HUES64 (cell line): Measurements from ENCODE around the gene PKMYT1. TPM values are rescaled to one million over a fixed set of nuclear protein-coding genes. Genes with fewer than 3 reads are reported as not detected.
A peak's percentile ranks its signal among the peaks of the same experiment; 100 is the strongest.

Experiments
- H3K27ac ChIP-seq: 2 replicates; pipeline ENCODE4 v1.7.0; 2013; ENCODE audit warnings: low read depth, low read length, inconsistent platforms
- H3K27me3 ChIP-seq: 2 replicates; pipeline ENCODE4 v1.6.1; 2013; ENCODE audit warnings: mild to moderate bottlenecking, low read length; ENCODE audit not compliant: insufficient read depth
- H3K36me3 ChIP-seq: 2 replicates; pipeline ENCODE4 v1.6.1; 2013; ENCODE audit warnings: mild to moderate bottlenecking, low read length; ENCODE audit not compliant: insufficient read depth
- H3K4me1 ChIP-seq: 2 replicates; pipeline ENCODE4 v1.6.1; 2013; ENCODE audit warnings: mild to moderate bottlenecking, low read length, moderate library complexity; ENCODE audit not compliant: insufficient read depth
- H3K4me3 ChIP-seq: 2 replicates; pipeline ENCODE4 v1.5.1; 2013; ENCODE audit warnings: mild to moderate bottlenecking, low read length, moderate library complexity
- H3K9ac ChIP-seq: 2 replicates; pipeline ENCODE4 v1.6.1; 2013; ENCODE audit warnings: mild to moderate bottlenecking, low read depth, low read length
- H3K9me3 ChIP-seq: 2 replicates; pipeline ENCODE4 v1.6.1; 2013; ENCODE audit warnings: low read depth, low read length; ENCODE audit not compliant: insufficient read depth
- WGBS: fragments of 150-250, 120-280 bp; methylation state at CpG from one replicate; pipeline ENCODE4 v1.1.7; 2013; ENCODE audit warnings: missing lambda C conversion rate; 5-methylcytosine and 5-hydroxymethylcytosine counted together
- polyA plus RNA-seq, 2 experiments: library from polyadenylated mRNA; stranded (reverse); fragments of 50-300 nt; gene quantifications; one replicate each; pipeline ENCODE4 v1.2.3, GENCODE V29; 2013

PKMYT1 gene
- polyA plus RNA-seq (2013, experiment 1 of 2): 51.6 TPM
- polyA plus RNA-seq (2013, experiment 2 of 2): 47.0 TPM

DNA sequence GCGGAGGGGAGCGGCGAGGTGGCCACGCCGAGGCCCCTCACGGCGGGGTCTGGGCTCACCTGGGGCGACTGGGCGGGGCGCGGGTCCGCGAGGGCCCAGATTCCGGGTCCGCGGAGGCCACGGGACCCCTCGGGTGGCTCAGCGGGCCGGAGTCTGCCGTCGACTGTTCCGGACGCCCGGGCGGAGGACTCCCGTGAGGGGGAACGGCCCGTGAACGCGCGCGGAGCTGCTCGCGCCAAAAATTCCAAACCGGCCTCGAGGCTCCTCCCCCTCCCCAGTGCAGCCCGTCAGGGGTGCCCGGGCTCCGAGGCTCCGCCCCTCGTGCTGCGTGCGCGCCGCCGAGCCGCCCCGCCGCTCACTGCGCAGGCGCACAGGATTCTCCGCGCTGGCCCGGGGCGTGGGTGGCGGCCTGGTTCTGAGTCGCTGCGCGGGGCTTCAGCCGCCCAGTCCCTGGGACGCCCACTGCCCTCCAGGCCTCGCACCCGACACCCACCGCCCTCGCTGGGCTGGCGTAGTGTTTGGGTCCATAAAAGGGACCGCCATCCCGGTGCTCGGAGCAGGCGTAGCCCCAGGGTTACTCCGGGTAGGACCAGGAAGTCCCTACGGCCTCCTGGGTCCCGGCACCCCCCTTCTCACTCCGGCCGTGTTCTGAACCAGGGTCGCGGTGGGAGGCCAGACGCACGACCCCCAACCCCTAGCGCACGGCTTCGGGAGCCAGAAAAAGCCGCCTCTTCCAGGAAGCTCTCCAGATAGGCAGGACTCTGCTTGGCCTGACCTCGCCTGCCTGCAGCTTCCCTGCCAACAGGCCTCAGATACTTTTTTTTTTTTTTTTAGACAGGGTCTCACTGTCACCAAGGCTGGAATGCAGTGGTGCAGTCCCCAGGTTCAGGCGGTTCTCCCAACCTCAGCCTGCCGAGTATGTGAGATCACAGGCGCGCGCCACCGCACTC, at the start of gene PKMYT1:
Gene PKMYT1 (minus strand): TSS at position 220 of the 950 bp plus-strand sequence. CDS start 789 bp downstream, outside the sequence.
- peak within 1 kb of the TSS; percentile 69 for H3K4me3 ChIP-seq
- peaks cover 27% of the 10 kb centered on the region for H3K4me1 ChIP-seq
- no peaks in the 10 kb centered on the region for H3K27me3 ChIP-seq
- no peaks in the 10 kb centered on the region for H3K9me3 ChIP-seq
- WGBS: 4% methylated on average over 91 of the region's 91 CpGs
- peak within 1 kb of the TSS; percentile 95 for H3K27ac ChIP-seq
- H3K9ac ChIP-seq: peak within 1 kb of the TSS; percentile 91
- peaks cover 29% of the 10 kb centered on the region for H3K36me3 ChIP-seq

DNA sequence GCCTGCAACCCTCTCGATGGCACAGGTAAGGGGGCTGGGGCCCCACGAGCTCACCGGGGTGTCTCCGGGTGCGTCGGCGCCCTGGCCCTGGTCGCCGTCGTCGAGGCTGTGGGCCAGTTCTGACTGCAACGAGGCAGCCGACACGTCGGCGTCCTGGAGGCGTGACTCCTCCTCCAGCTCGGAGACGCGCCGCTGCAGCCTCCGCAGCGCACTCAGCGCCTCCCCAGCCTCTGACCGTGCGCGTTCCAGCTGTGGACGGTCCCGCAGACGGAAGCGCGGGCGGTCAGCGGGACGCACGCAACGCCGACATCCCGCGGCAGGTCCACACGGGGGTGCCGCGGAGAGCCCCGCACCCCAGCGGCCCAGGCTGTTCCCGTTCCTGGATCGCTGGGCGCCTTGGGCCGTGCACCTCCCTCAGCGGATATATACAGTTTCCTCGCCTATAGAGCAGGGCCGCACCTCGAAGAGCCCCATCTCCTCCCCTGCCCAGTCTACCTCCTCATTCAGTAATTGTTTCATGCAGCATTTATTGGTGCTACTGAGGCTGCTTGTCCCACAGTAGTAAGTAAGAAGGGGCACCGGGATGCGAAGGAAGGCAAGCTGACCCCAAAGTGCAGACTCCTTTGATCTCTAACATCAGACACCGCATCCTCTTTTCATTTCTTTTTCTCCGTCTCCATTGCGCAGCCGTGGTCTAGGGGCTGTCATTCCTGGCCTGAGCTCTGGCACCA, 49.4 kb upstream of the PKMYT1 start:
- Histone ChIP-seq H3K27me3 (peaks cover 26% of the 10 kb centered on the region), H3K9me3 (no peaks in the 10 kb centered on the region), H3K9ac (no peak overlapping the region), H3K4me1 (peaks cover 11% of the 10 kb centered on the region), H3K27ac (no peak overlapping the region), H3K36me3 (peaks cover 17% of the 10 kb centered on the region), H3K4me3 (no peak overlapping the region)
- WGBS: 91% methylated on average over 59 of the region's 59 CpGs

DNA sequence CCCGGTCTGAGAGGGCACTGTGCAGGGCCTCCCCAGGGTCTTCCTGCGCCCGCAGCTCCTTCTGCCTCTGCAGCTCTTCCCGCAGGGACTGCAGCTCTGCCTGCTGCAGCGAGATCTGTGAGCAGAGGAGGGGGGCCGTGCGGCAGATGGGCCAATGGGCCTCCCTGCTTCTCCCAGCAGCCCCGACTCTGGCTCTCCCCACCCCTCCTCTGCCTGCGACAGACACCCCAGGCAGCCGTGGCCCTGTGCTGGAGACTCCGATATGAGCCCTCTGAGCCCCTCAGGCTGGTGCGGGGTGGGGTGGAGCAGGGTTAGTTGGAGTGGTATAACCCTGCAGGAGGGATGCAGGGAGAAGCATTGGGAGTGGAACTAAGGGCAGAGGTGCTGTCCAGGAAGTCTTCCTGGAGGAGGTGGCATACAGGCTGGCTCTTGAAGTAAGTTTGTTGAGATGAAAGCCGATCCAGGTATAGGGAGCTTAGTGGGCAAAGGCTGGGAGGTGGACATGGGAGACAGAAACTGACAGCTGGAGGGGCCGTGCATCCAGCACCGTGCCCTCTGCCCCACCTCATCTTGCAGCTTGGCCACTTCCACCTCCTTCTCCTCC, 48.6 kb upstream of the PKMYT1 start:
- no peak overlapping the region for H3K9ac ChIP-seq
- peaks cover 20% of the 10 kb centered on the region for H3K27me3 ChIP-seq
- peaks cover 11% of the 10 kb centered on the region for H3K4me1 ChIP-seq
- H3K36me3 ChIP-seq: peaks cover 17% of the 10 kb centered on the region
- no peak overlapping the region for H3K4me3 ChIP-seq
- 62% methylated on average over 15 of the region's 15 CpGs for WGBS
- no peak overlapping the region for H3K27ac ChIP-seq
- no peaks in the 10 kb centered on the region for H3K9me3 ChIP-seq

DNA sequence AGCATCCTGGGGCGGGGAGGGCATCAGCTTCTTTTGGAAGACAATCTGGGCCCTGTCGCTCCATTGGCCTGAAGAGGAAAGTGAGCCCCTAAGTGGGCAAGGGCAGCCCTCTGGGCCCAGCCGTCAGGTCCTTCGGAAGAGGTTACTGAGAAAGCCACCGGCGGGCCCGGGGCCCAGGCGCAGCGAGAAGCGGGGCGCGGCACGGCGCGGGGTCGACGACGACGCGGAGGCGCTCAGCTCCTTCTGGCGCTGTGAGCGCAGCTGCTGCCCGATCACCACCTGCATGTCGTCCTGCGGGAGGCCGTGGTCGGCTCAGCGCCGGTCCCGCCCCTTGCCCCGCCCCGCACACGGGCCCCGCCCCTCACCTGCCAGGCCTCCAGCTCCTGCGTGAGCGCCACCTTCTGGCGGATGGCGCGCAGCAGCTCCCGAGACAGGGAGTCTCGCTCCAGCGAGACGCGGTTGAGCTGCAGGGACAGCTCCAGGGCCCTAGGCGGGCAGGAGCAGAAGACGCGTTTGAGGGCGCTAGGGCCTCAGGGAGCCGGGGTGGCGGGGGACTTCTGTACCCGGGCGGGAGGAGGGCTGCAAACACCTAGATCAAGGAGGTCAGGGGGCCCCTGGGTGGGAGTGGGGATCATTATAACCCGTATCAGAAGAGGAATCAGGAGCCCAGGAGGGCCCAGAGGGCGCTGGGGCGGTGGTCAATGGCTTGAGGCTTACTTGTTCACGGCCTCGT, 47.9 kb upstream of the PKMYT1 start:
- peak overlapping the region; percentile 37 for H3K4me3 ChIP-seq
- H3K9me3 ChIP-seq: no peaks in the 10 kb centered on the region
- peaks cover 11% of the 10 kb centered on the region for H3K4me1 ChIP-seq
- peaks cover 20% of the 10 kb centered on the region for H3K27me3 ChIP-seq
- peaks cover 17% of the 10 kb centered on the region for H3K36me3 ChIP-seq
- WGBS: 6% methylated on average over 58 of the region's 58 CpGs
- no peak overlapping the region for H3K9ac ChIP-seq
- peak overlapping the region; percentile 74; the same call in 1 of the 2 replicates for H3K27ac ChIP-seq

DNA sequence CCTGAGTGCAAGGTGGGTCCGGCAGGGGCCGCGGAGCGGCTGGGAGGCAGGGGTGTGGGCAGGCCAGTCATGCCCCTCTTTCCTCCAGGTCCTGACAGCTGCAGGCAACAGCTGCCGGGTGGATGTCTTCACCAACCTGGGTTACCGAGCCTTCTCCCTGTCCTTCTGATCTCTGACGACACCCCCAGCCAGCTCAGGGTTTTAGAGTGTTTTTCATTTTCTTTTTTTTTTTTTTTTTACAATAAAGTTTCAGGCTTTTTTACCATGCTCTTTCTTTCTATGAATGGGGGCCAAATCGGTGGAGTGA, 47.2 kb upstream of the PKMYT1 start:
- peaks cover 17% of the 10 kb centered on the region for H3K36me3 ChIP-seq
- whole genome bisulfite sequencing: 87% methylated on average over 7 of the region's 8 CpGs
- H3K9me3 ChIP-seq: no peaks in the 10 kb centered on the region
- no peak overlapping the region for H3K27ac ChIP-seq
- H3K9ac ChIP-seq: no peak overlapping the region
- H3K4me3 ChIP-seq: no peak overlapping the region
- H3K27me3 ChIP-seq: peaks cover 20% of the 10 kb centered on the region
- peaks cover 17% of the 10 kb centered on the region for H3K4me1 ChIP-seq

DNA sequence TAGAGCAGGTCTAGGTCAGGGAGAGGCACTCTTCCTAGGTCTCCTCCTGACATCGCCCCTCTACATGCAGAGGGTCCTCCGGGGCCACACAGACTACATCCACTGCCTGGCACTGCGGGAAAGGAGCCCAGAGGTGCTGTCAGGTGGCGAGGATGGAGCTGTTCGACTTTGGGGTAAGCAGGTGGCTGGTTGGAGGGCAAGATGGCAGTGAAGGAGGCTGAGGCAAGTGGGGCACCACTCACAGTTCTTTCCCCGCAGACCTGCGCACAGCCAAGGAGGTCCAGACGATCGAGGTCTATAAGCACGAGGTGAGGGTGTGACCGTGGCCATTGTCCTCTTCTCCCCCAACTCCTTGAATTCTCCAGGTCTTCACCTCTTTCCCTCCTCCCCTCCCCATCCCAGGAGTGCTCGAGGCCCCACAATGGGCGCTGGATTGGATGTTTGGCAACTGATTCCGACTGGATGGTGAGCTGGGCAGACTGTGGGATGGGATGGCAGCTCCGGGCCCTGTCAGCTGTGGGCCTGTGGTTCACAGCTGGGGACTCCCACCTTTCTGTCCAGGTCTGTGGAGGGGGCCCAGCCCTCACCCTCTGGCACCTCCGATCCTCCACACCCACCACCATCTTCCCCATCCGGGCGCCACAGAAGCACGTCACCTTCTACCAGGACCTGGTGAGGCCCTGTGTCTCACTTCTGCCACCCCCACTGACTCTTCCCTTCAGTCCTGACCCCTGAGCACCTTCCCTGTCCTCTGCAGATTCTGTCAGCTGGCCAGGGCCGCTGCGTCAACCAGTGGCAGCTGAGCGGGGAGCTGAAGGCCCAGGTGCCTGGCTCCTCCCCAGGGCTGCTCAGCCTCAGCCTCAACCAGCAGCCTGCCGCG, 46.6 kb upstream of the PKMYT1 start:
- no peak overlapping the region for H3K27ac ChIP-seq
- no peak overlapping the region for H3K9ac ChIP-seq
- H3K36me3 ChIP-seq: peaks cover 17% of the 10 kb centered on the region
- H3K27me3 ChIP-seq: peaks cover 20% of the 10 kb centered on the region
- peaks cover 21% of the 10 kb centered on the region for H3K4me1 ChIP-seq
- WGBS: 93% methylated on average over 24 of the region's 24 CpGs
- H3K4me3 ChIP-seq: no peak overlapping the region
- no peaks in the 10 kb centered on the region for H3K9me3 ChIP-seq

DNA sequence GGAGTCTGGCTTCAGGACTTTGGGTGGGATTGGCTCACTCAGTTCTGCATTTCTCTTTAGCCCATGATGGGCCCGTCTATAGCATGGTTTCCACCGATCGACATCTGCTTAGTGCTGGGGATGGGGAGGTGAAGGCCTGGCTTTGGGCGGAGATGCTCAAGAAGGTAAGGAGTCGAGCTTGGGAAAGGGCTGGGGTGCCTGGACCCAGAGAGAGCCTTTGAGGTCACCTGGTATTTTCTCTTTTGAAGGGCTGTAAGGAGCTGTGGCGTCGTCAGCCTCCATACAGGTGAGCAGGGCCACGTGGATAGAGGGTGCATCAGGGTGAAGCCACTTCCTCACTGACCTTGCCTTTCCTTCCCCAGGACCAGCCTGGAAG, 45.7 kb upstream of the PKMYT1 start:
- H3K27me3 ChIP-seq: peaks cover 20% of the 10 kb centered on the region
- no peak overlapping the region for H3K9ac ChIP-seq
- H3K27ac ChIP-seq: no peak overlapping the region
- peaks cover 17% of the 10 kb centered on the region for H3K36me3 ChIP-seq
- H3K4me3 ChIP-seq: no peak overlapping the region
- peaks cover 21% of the 10 kb centered on the region for H3K4me1 ChIP-seq
- H3K9me3 ChIP-seq: no peaks in the 10 kb centered on the region
- WGBS: 95% methylated on average over 8 of the region's 8 CpGs

DNA sequence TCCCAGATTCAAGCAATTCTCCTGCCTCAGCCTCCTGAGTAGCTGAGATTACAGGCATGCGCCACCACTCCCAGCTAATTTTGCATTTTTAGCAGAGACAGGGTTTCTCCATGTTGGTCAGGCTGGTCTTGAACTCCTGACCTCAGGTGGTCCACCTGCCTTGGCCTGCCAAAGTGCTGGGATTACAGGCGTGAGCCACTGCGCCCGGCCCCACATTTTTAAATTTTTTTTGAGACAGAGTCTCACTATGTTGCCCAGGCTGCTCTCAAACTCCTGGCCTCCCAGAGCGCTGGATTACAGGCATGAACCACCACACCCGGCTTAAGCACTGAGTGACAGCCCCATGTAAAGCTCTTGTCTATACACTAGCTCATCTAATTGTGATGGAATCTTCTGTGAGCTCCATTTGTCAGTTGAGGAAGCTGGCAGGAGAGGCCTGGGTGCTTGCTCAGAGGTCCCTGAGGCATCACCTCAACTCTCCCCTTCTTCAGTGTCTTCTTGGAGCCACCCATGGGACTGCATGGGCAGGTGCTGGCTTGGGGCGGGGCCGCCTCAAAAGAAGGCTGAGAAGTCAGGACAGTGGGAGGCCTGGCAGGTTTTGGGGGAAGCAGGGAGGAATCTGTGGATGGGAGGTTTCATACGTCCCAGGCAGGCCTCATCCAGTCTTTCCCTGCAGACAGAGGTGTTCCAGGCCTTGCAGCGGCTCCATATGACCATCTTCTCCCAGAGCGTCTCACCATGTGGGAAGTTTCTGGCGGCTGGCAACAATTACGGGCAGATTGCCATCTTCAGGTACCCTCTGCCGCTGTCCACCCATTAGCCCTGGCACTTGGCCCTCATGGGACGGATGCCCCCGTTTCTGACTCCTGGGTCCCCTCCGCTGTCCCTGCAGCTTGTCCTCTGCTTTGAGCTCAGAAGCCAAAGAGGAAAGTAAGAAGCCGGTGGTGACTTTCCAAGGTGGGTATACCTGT, 45.1 kb upstream of the PKMYT1 start:
- Histone ChIP-seq H3K9ac (no peak overlapping the region), H3K9me3 (no peaks in the 10 kb centered on the region), H3K27me3 (peaks cover 19% of the 10 kb centered on the region), H3K36me3 (peaks cover 17% of the 10 kb centered on the region), H3K4me1 (peaks cover 21% of the 10 kb centered on the region), H3K4me3 (no peak overlapping the region), H3K27ac (no peak overlapping the region)
- 97% methylated on average over 18 of the region's 18 CpGs for WGBS

DNA sequence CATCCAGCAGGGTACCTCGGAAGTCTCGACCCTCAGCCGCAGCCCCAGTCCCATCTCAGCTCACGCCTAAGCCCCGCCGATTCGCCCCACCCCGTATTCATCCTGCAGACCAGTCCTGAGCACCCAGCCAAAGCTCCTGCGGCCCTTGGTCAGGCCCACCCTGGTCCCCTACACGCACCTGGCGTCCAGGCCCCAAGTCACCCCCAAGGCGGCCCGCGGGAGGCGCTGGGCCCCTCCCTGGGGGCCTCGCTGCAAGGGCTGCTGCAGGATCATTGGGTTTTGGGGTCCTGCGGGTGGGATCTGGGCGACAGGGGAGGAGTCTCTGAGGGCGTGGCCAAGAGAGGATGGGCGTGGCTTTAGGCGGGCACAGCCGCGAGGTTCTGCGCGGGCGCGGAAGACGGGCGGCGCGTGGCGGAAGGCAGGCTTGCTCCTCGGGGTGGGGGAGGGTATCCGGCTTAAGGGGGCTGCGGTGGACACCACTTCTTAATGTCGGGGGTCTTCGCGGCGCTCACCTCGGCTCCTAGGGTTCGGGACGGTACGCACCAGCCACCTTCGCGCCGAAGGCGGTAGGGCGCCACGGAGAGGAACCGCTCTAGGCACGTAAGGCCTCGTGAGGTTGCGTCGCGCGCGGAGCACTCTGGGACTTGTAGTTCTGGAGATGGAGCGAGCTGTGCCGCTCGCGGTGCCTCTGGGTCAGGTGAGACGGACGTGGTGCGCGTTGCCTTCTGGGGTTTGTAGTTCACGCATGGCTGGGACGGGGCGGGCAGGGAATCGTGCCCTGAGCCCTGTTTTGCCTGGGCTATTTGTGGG, 43.6 kb upstream of the PKMYT1 start, which contains the start of the genes HCFC1R1 and THOC6:
Gene HCFC1R1 (minus strand): TSS at position 274 of the 810 bp plus-strand sequence. CDS start 1 bp downstream, at position 273.
Gene THOC6 (plus strand): TSS at position 367 of the 810 bp plus-strand sequence. CDS start 292 bp downstream, at position 659.
- H3K9me3 ChIP-seq: no peaks in the 10 kb centered on the region
- peaks cover 21% of the 10 kb centered on the region for H3K4me1 ChIP-seq
- H3K9ac ChIP-seq: peak within 1 kb of the TSS; percentile 92
- peak within 1 kb of the TSS; percentile 78 for H3K4me3 ChIP-seq
- peaks cover 4% of the 10 kb centered on the region for H3K27me3 ChIP-seq
- H3K36me3 ChIP-seq: peaks cover 17% of the 10 kb centered on the region
- under 1% methylated on average over 69 of the region's 69 CpGs for WGBS
- H3K27ac ChIP-seq: peak within 1 kb of the TSS; percentile 100
